Measurements from ENCODE around the gene ELAVL1. TPM values are rescaled to one million over a fixed set of nuclear protein-coding genes. Genes with fewer than 3 reads are reported as not detected.
"Not testable (repeated sequence)": the region's sequence is repeated elsewhere in the genome, so short reads cannot be mapped to it uniquely, and the experiment has no call there.

The ELAVL1 gene
- total RNA-seq, 1 experiment from 2014 or later = 87.2 TPM

GRCh38 chr19:8030960-8031359, 25.5 kb upstream of the ELAVL1 start:
- TF ChIP-seq CTCF (conservative IDR thresholded peaks at IDR 0.05; ENCODE audit: low read depth, low read length) (no peak), EZH2 (IDR thresholded peaks at IDR 0.05; ENCODE audit: low read length, unreplicated experiment) (no peak), EZH2phosphoT487 (IDR thresholded peaks at IDR 0.05; ENCODE audit: borderline replicate concordance, low read length) (no peak)
- BruUV-seq (replicated peaks) = no TSS peak
- no peaks in the 10 kb centered on the region for H3K27me3 ChIP-seq (ENCODE audit: low read length)
- no peaks in the 10 kb centered on the region for H3K4me1 ChIP-seq (ENCODE audit: insufficient read depth, low read length)
- H3F3A ChIP-seq (ENCODE audit: low read length, unreplicated experiment) = no peaks in the 10 kb centered on the region
- no peak overlapping the region for H2AFZ ChIP-seq (ENCODE audit: low read length)
- no peak overlapping the region for H3K4me3 ChIP-seq (ENCODE audit: low read length)
- H3K36me3 ChIP-seq (ENCODE audit: low read depth, low read length) = no peaks in the 10 kb centered on the region
- intact Hi-C loops (cut with micrococcal nuclease) = no loop called here
- POLR2A ChIA-PET (ENCODE audit: unreplicated experiment) = no interaction called here
- H3K9ac ChIP-seq (ENCODE audit: low read length) = no peak overlapping the region
- no peaks in the 10 kb centered on the region for H3K9me2 ChIP-seq (replicated peaks; ENCODE audit: low read length)
- no peak overlapping the region for H3K4me2 ChIP-seq (ENCODE audit: low read length)
- CTCF ChIA-PET = interaction anchor here (0.5 kb wide), 1 partner anchor 226 kb away, joined by 3 read pairs; no protein-coding TSS in a partner anchor
- no peak for ATAC-seq
- no peak overlapping the region for H3K27ac ChIP-seq (ENCODE audit: low read length)
- no peaks in the 10 kb centered on the region for H3K9me3 ChIP-seq (ENCODE audit: low read length)
- H4K20me1 ChIP-seq (ENCODE audit: low read length) = no peaks in the 10 kb centered on the region
- no peaks in the 10 kb centered on the region for H3K79me2 ChIP-seq (ENCODE audit: low read length)
- no peak for DNase-seq

DNA sequence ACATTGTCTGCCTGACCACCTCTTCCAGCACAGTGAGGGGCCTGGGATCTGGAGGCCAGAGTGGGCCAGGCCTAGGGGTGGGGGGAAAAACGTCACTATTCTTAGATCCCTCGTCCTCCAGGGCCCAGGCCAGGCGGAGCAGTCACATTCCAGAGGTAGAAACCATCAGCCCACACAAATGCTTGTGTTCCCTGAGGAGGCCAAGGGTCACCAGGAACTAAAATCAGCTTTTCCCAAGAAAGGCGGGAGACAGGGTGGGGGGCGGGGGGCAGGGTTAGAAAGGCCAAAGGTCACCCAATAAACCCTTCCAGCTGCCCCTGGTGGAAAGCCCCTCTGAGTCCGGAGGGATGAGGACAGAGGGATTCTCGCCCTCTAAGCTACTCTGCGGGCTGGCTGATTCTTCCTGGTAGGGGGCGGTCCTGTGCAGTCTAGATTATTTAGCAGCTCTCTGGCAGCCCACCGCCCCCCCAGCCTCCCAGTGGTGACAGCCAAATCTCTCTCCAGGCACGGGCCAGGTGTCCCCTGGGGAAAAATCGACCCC, 23.6 kb upstream of the ELAVL1 start:
- no peak for DNase-seq
- H4K20me1 ChIP-seq (ENCODE audit: low read length) = no peaks in the 10 kb centered on the region
- no peaks in the 10 kb centered on the region for H3K79me2 ChIP-seq (ENCODE audit: low read length)
- H3K4me2 ChIP-seq (ENCODE audit: low read length) = no peak overlapping the region
- no TSS peak for BruUV-seq (replicated peaks)
- H3K36me3 ChIP-seq (ENCODE audit: low read depth, low read length) = no peaks in the 10 kb centered on the region
- intact Hi-C loops (cut with micrococcal nuclease) = no loop called here
- no peaks in the 10 kb centered on the region for H3F3A ChIP-seq (ENCODE audit: low read length, unreplicated experiment)
- H3K9me2 ChIP-seq (replicated peaks; ENCODE audit: low read length) = no peaks in the 10 kb centered on the region
- no peak overlapping the region for H3K27ac ChIP-seq (ENCODE audit: low read length)
- no peaks in the 10 kb centered on the region for H3K4me1 ChIP-seq (ENCODE audit: insufficient read depth, low read length)
- TF ChIP-seq CTCF (conservative IDR thresholded peaks at IDR 0.05; ENCODE audit: low read depth, low read length) = no peak
- no peak for TF ChIP-seq EZH2phosphoT487 (IDR thresholded peaks at IDR 0.05; ENCODE audit: borderline replicate concordance, low read length)
- no peak for TF ChIP-seq EZH2 (IDR thresholded peaks at IDR 0.05; ENCODE audit: low read length, unreplicated experiment)
- no peak overlapping the region for H3K9ac ChIP-seq (ENCODE audit: low read length)
- H2AFZ ChIP-seq (ENCODE audit: low read length) = no peak overlapping the region
- no peaks in the 10 kb centered on the region for H3K9me3 ChIP-seq (ENCODE audit: low read length)
- H3K27me3 ChIP-seq (ENCODE audit: low read length) = no peaks in the 10 kb centered on the region
- H3K4me3 ChIP-seq (ENCODE audit: low read length) = no peak overlapping the region
- ATAC-seq = no peak
- POLR2A ChIA-PET (ENCODE audit: unreplicated experiment) = no interaction called here
- CTCF ChIA-PET = no interaction called here

DNA sequence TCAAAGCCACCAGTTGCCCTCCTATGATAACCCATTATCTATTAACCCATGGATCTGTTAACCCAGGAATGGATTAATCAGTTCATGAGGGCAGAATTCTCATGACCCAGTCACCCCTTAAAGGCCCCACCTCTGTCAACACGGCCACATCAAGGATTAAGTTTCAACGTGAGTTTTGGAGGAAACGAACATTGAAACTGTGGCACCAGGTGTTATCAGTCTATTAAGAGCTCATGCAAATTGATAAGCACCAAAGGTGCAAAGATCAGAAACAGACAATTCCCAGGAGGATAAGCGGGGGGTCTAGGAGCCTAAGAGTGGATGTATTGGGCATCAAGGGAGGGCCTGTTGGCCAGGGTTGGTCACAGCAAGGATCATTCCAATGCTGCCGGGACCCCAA, 19.9 kb upstream of the ELAVL1 start:
- ATAC-seq (no peak), DNase-seq (no peak)
- Histone ChIP-seq H3K79me2 (ENCODE audit: low read length) (no peaks in the 10 kb centered on the region), H3K9me2 (replicated peaks; ENCODE audit: low read length) (no peaks in the 10 kb centered on the region), H3K27me3 (ENCODE audit: low read length) (no peaks in the 10 kb centered on the region), H3K9me3 (ENCODE audit: low read length) (no peaks in the 10 kb centered on the region), H3K4me3 (ENCODE audit: low read length) (no peak overlapping the region), H2AFZ (ENCODE audit: low read length) (no peak overlapping the region), H3K27ac (ENCODE audit: low read length) (no peak overlapping the region), H3F3A (ENCODE audit: low read length, unreplicated experiment) (no peaks in the 10 kb centered on the region), H4K20me1 (ENCODE audit: low read length) (no peaks in the 10 kb centered on the region), H3K4me1 (ENCODE audit: insufficient read depth, low read length) (no peaks in the 10 kb centered on the region), H3K36me3 (ENCODE audit: low read depth, low read length) (no peaks in the 10 kb centered on the region), H3K9ac (ENCODE audit: low read length) (no peak overlapping the region), H3K4me2 (ENCODE audit: low read length) (no peak overlapping the region)
- no TSS peak for BruUV-seq (replicated peaks)
- POLR2A ChIA-PET (ENCODE audit: unreplicated experiment) = interaction anchor here (0.6 kb wide), 1 partner anchor 81 kb away, joined by 3 read pairs; no protein-coding TSS in a partner anchor
- CTCF ChIA-PET = no interaction called here
- TF ChIP-seq EZH2phosphoT487 (IDR thresholded peaks at IDR 0.05; ENCODE audit: borderline replicate concordance, low read length) (no peak), CTCF (conservative IDR thresholded peaks at IDR 0.05; ENCODE audit: low read depth, low read length) (no peak), EZH2 (IDR thresholded peaks at IDR 0.05; ENCODE audit: low read length, unreplicated experiment) (no peak)
- intact Hi-C loops (cut with micrococcal nuclease) = no loop called here

- CTCF ChIA-PET; H2AFZ ChIP-seq (ENCODE audit: low read length); H3K79me2 ChIP-seq (ENCODE audit: low read length); intact Hi-C loops (cut with micrococcal nuclease); H3K27ac ChIP-seq (ENCODE audit: low read length); H3K4me2 ChIP-seq (ENCODE audit: low read length); H3K9me3 ChIP-seq (ENCODE audit: low read length); H3K4me3 ChIP-seq (ENCODE audit: low read length); H3K9ac ChIP-seq (ENCODE audit: low read length); ATAC-seq; H3K27me3 ChIP-seq (ENCODE audit: low read length); H3K36me3 ChIP-seq (ENCODE audit: low read depth, low read length); POLR2A ChIA-PET (ENCODE audit: unreplicated experiment); H3K9me2 ChIP-seq (replicated peaks; ENCODE audit: low read length); H4K20me1 ChIP-seq (ENCODE audit: low read length); DNase-seq; H3K4me1 ChIP-seq (ENCODE audit: insufficient read depth, low read length); H3F3A ChIP-seq (ENCODE audit: low read length, unreplicated experiment); BruUV-seq (replicated peaks): not testable (repeated sequence)
These were observed 18.8 kb upstream of the ELAVL1 start for GRCh38 chr19:8024256-8024655.
